IMR-90 (cell line): ENCODE measurements around the gene BRME1. TPM values are rescaled to one million over a fixed set of nuclear protein-coding genes. Genes with fewer than 3 reads are reported as not detected.

ENCODE experiments used
- NFE2L2 ChIP-seq: fragments of 150-350 bp; IDR thresholded peaks from 2 replicates; pipeline ENCODE4 v1.6.1; 2016; ENCODE audit warnings: low read depth, mild to moderate bottlenecking, low read length
- SMC3 ChIP-seq: fragments of 150-350 bp; IDR thresholded peaks from 2 replicates; pipeline ENCODE4 v1.6.1; 2016; ENCODE audit warnings: low read depth, mild to moderate bottlenecking, antibody characterized with exemption, low read length, moderate library complexity
- polyA plus RNA-seq, 3 experiments: library from polyadenylated mRNA; depleted of rRNA; stranded (reverse); fragments of >200 nt; gene quantifications; 2 replicates each; pipeline ENCODE4 v1.2.3, GENCODE V29; 2012; ENCODE audit warnings: low replicate concordance in 1 of 3
- total RNA-seq: library from RNA; depleted of rRNA; stranded (reverse); fragments of >200 nt; gene quantifications from 2 replicates; pipeline ENCODE4 v1.2.3, GENCODE V29; 2012

BRME1 gene
- total and polyA plus RNA-seq, 2 of the 4 experiments (the other 2 are of a cell fraction) = 0.18 to 0.38 TPM

DNA sequence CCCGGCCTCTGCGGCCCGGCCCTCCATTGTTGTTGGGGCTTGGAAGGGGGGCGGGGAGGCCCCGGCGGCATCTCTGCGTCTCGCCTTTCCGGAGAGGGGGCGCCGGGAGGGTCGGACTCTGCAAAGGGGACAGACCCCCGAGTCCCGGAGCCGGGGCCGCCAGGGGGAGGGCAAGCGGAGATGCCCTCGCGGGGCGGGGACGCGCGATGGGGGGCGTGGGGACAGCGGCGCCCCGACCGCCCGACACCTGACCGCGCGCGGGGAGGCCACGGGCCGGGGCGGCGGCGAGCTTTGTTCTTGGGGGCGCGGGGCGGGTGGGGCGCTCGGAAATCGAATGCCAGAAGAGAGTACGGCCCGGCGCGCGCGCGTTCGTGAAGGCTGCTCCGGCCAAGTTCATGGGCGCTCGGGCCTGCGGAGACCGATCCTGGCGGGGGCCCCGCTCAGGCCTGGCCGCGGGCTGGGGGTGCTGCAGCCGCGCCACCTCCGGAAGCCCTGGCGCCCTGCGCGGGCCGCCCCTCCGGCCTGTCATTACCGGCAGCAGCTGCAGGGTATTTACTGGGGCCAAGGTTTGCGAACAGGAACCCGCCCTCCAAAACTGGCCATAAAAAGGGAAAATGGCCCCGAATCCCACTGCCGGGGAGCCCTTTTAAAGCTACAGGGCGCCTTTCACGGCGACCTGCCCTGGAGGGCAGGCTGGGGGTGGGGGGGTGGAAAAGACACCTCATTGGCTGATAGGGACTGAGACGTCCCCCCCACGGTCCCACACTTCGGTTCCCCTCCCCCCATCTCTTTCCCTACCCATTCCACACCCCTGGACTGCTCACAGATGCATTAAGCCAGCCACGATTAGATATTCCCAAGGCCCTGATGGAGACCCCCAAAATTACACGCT is 40.1 kb downstream of the BRME1 start (continued):
- TF ChIP-seq SMC3 (no peak), NFE2L2 (no peak)
